Lower leg skin (tissue), 3 donors: ENCODE measurements around the gene UBE2QL1.

ENCODE experiments used
- CTCF ChIP-seq, 3 donors: fragments of 450-650 bp; IDR thresholded peaks; one replicate each; pipeline ENCODE4 v1.5.1; 2016; ENCODE audit warnings: antibody characterized with exemption in 3 of 3, mild to moderate bottlenecking in 3 of 3, moderate library complexity in 2 of 3
- POLR2A ChIP-seq, 2 donors: fragments of 450-650 bp; IDR thresholded peaks; one replicate each; pipeline ENCODE4 v1.6.1; 2016 to 2017; ENCODE audit warnings: antibody characterized with exemption in 2 of 2, mild to moderate bottlenecking in 1 of 2, moderate library complexity in 1 of 2

DNA sequence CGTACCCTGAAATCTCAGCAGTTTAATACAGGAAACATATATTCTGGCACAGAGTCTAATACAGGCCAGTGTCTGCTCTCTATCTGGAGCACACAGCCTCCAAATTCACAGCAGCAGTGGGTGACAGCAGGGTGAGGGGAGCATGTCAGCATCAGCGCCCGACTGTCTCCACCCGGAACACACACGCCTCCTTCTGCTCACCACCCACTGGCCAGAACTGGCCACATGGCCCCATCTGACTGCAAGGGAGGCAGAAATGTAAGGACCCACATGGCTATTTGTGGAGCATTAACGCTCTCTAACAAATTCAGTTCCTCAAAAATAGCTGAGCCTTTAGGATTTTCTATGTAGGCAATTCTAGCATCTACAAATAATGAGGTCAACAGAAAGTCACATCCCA lies 24.6 kb downstream of the UBE2QL1 start:
- TF ChIP-seq CTCF (IDR thresholded peaks at IDR 0.05) = no peak
- TF ChIP-seq POLR2A (IDR thresholded peaks at IDR 0.05) = no peak
